Pancreas (tissue), 10 donors: ENCODE data around the gene DCHS2. TPM values are rescaled to one million over a fixed set of nuclear protein-coding genes. Genes with fewer than 3 reads are reported as not detected.

Source experiments
- ATAC-seq, 4 donors: fragments of 200-7000 bp; cut with Tn5 transposase; one replicate each; pipeline versions ENCODE4 v1.8.0 to v1.9.1; 2020; ENCODE audit warnings: mild to moderate bottlenecking in 4 of 4, moderate library complexity in 4 of 4
- DNase-seq, 6 donors: peaks; one replicate each; pipeline ENCODE4 v3.0.0-alpha.2; 2020
- FAIRE-seq: peaks from 2 replicates; lab custom pipeline; 2012; peaks lifted over from hg19 to GRCh38; lab: Jason Lieb, UNC
- H3K27ac ChIP-seq, 4 donors: fragments of 200-600 bp; sonication (generic); 1 replicate in 3 of 4; 2 replicates in 1 of 4; pipeline versions ENCODE4 v1.5.0 to v1.8.0; 2020
- H3K27me3 ChIP-seq, 4 donors: fragments of 200-600 bp; one replicate each; pipeline ENCODE4 v1.8.0; 2021
- H3K36me3 ChIP-seq, 3 donors: fragments of 200-600 bp; sonication (generic) in 1 of 3; one replicate each; pipeline versions ENCODE4 v1.5.0 to v1.8.0; 2020 to 2021
- H3K4me1 ChIP-seq, 3 donors: fragments of 200-600 bp; one replicate each; pipeline ENCODE4 v1.8.0; 2021
- H3K4me3 ChIP-seq, 4 donors: fragments of 200-600 bp; sonication (generic) in 2 of 4; one replicate each; pipeline versions ENCODE4 v1.5.0 to v1.8.0; 2020 to 2021
- H3K9me3 ChIP-seq, 4 donors: fragments of 200-600 bp; one replicate each; pipeline ENCODE4 v1.8.0; 2021
- WGBS, 2 donors: extraction: QIAGEN DNeasy Blood & Tissue Kit; methylation state at CpG; one replicate each; pipeline ENCODE4 v1.1.7; 2013; 5-methylcytosine and 5-hydroxymethylcytosine counted together
- intact Hi-C, 3 donors: fragments of 100-400 bp; cut with DNase I; formaldehyde crosslinking; loops; one replicate each; pipeline versions ENCODE4 v1.11.1 to v1.14.2; 2022
- polyA plus RNA-seq, 2 donors: library from polyadenylated mRNA; stranded (reverse); fragments of 200-250 nt; gene quantifications; one replicate each; pipeline ENCODE4 v1.2.3, GENCODE V29; 2013
- total RNA-seq, 6 donors: library from RNA; stranded (reverse); fragmentation: NEBNext Ultra II Directional in 4 of 6; extraction: Animal tissue kit (Norgen Biotek cat#: 25700) in 4 of 6; gene quantifications; one replicate each; pipeline versions ENCODE4 v1.2.1 to v1.2.4, GENCODE V29; 2021 to 2023
- TF ChIP-seq, protein P1 (sequence below), 4 donors: fragments of 200-600 bp; sonication (generic) in 3 of 4; IDR thresholded peaks; one replicate each; pipeline versions ENCODE4 v1.5.0 to v1.8.0; 2021; ENCODE audit warnings: antibody characterized with exemption in 4 of 4
- donor health status: healthy with polysubstance abuse.
- donor health status: DM: no; HTN: no; CAD: no; lungs with moderate emphysema.
- donor health status: DM: no; HTN: no; CAD: no.
- donor health status: control.
- donor health status: control.
- donor health status: Bipolar disorder and iron deficiency.
- donor health status: DM: yes; HTN: yes; CAD: no.
- donor health status: DM: no; HTN: no; CAD: no.
- donor health status: DM: no; HTN: no; CAD: no.
- donor health status: DM: yes; HTN: yes; CAD: no.

The DCHS2 gene
- total and polyA plus RNA-seq, 8 donors: 0.04 to 0.23 (median 0.09) TPM; not detected in 1

- Histone ChIP-seq H3K4me1 (no peaks in the 10 kb centered on the region), H3K27me3 (no peaks in the 10 kb centered on the region), H3K9me3 (no peaks in the 10 kb centered on the region), H3K27ac (no peak overlapping the region), H3K36me3 (no peaks in the 10 kb centered on the region), H3K4me3 (no peak overlapping the region)
- TF ChIP-seq, protein P1, sequence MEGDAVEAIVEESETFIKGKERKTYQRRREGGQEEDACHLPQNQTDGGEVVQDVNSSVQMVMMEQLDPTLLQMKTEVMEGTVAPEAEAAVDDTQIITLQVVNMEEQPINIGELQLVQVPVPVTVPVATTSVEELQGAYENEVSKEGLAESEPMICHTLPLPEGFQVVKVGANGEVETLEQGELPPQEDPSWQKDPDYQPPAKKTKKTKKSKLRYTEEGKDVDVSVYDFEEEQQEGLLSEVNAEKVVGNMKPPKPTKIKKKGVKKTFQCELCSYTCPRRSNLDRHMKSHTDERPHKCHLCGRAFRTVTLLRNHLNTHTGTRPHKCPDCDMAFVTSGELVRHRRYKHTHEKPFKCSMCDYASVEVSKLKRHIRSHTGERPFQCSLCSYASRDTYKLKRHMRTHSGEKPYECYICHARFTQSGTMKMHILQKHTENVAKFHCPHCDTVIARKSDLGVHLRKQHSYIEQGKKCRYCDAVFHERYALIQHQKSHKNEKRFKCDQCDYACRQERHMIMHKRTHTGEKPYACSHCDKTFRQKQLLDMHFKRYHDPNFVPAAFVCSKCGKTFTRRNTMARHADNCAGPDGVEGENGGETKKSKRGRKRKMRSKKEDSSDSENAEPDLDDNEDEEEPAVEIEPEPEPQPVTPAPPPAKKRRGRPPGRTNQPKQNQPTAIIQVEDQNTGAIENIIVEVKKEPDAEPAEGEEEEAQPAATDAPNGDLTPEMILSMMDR (IDR thresholded peaks at IDR 0.05): no peak
- DNase-seq (no peak), FAIRE-seq (no peak), ATAC-seq (no peak)
- intact Hi-C loops: no loop called here
- WGBS, 2 donors: 66 to 73% methylated on average over 4 of the region's 4 CpGs
These were observed 124.6 kb downstream of the DCHS2 start for GRCh38 chr4:154366956-154367355.

GRCh38 chr4:154364066-154364845 is 127.3 kb downstream of the DCHS2 start:
- DNase-seq: no peak
- H3K27ac ChIP-seq: no peak overlapping the region
- intact Hi-C loops: no loop called here

DNA sequence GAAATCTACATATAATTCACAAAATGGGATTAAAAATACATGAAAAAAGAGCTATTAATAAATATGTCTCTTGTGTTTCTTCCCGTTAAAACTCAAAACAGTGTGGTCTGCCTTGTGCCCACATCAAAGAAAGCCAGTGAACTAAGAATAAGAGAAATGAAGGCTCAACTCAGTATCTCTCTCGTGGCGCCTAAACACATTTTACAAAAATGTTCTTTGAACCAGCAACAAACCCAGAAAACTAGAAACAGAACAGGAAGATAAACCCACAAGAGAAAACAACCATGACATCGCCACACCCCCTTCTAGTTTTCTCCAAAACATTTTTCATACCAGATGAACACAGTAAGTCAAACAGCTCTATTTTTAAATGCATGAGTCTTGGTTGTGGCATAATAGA is 130.1 kb downstream of the DCHS2 start:
- 74 to 84% methylated on average over 4 of the region's 4 CpGs for WGBS, 2 donors
- FAIRE-seq (no peak), DNase-seq (no peak), ATAC-seq (no peak)
- Histone ChIP-seq H3K4me1 (no peaks in the 10 kb centered on the region), H3K4me3 (no peak overlapping the region), H3K27me3 (no peaks in the 10 kb centered on the region), H3K36me3 (no peaks in the 10 kb centered on the region), H3K9me3 (no peaks in the 10 kb centered on the region), H3K27ac (no peak overlapping the region)
- intact Hi-C loops: no loop called here
- TF ChIP-seq, protein P1 (IDR thresholded peaks at IDR 0.05): no peak

More at GRCh38 chr4:154364066-154364845, 127.3 kb downstream of the DCHS2 start:
- Histone ChIP-seq H3K4me3 (no peak overlapping the region), H3K27me3 (no peaks in the 10 kb centered on the region), H3K9me3 (no peaks in the 10 kb centered on the region), H3K4me1 (no peaks in the 10 kb centered on the region), H3K36me3 (no peaks in the 10 kb centered on the region)
- no peak for FAIRE-seq
- ATAC-seq: peak in 1 of 4 donors; percentile 41
- TF ChIP-seq, protein P1 (IDR thresholded peaks at IDR 0.05): no peak
- 70 to 74% methylated on average over 7 of the region's 7 CpGs for WGBS, 2 donors

DNA sequence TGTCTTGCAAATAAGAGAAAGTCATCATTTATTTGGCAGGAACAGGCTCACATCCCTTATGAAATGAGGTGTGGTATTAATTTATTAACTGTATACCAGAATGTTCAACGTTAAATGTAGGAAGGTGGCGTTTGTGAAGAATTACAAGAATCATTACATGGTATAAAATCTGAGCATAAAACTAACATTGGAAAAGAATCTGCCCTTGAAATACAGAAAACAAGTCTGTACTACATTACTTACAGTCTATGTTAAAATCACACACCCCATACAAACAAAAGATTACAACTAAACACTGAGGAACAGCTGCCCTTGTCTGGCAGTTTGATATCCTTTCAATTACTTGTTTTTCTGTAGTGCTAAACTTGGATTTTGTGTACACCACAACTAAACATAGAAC is 131.1 kb downstream of the DCHS2 start:
- FAIRE-seq (no peak), DNase-seq (no peak), ATAC-seq (no peak)
- H3K9me3 ChIP-seq: no peaks in the 10 kb centered on the region
- no peaks in the 10 kb centered on the region for H3K36me3 ChIP-seq
- H3K4me3 ChIP-seq: no peak overlapping the region
- H3K27me3 ChIP-seq: no peaks in the 10 kb centered on the region
- intact Hi-C loops: no loop called here
- TF ChIP-seq, protein P1 (IDR thresholded peaks at IDR 0.05): no peak
- whole genome bisulfite sequencing, 2 donors: 19 to 34% methylated on average over 2 of the region's 2 CpGs
- H3K4me1 ChIP-seq: no peaks in the 10 kb centered on the region
- H3K27ac ChIP-seq: no peak overlapping the region

DNA sequence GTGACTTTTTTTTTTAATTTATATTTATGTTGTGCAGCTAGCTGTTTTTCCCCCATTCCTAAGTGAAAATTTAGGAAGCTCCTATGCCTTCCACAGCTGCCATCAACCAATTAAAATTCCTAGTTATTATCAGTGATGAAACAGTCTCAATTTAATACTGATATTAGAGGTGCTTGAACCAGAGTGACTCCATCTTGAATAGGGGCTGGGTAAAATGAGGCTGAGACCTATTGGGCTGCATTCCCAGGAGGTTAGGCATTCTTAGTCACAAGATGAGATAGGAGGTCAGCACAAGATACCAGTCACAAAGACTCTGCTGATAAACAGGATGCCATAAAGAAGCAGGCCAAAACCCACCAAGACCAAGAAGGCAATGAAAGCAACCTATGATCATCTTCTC is 136.7 kb downstream of the DCHS2 start:
- Histone ChIP-seq H3K4me1 (no peaks in the 10 kb centered on the region), H3K4me3 (no peak overlapping the region), H3K27me3 (no peaks in the 10 kb centered on the region), H3K36me3 (no peaks in the 10 kb centered on the region), H3K9me3 (no peaks in the 10 kb centered on the region), H3K27ac (no peak overlapping the region)
- ATAC-seq (no peak), DNase-seq (no peak), FAIRE-seq (no peak)
- intact Hi-C loops: no loop called here
- TF ChIP-seq, protein P1 (IDR thresholded peaks at IDR 0.05): no peak
